ENCODE data around the gene CFAP73.

GRCh38 chr12:113136990-113137511 is 12.5 kb upstream of the CFAP73 start:
- TF ChIP-seq, protein P1, sequence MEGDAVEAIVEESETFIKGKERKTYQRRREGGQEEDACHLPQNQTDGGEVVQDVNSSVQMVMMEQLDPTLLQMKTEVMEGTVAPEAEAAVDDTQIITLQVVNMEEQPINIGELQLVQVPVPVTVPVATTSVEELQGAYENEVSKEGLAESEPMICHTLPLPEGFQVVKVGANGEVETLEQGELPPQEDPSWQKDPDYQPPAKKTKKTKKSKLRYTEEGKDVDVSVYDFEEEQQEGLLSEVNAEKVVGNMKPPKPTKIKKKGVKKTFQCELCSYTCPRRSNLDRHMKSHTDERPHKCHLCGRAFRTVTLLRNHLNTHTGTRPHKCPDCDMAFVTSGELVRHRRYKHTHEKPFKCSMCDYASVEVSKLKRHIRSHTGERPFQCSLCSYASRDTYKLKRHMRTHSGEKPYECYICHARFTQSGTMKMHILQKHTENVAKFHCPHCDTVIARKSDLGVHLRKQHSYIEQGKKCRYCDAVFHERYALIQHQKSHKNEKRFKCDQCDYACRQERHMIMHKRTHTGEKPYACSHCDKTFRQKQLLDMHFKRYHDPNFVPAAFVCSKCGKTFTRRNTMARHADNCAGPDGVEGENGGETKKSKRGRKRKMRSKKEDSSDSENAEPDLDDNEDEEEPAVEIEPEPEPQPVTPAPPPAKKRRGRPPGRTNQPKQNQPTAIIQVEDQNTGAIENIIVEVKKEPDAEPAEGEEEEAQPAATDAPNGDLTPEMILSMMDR (IDR thresholded peaks at IDR 0.05), result no peak
- no peak for TF ChIP-seq SMC3 (IDR thresholded peaks at IDR 0.05; ENCODE audit: low read depth, low read length)
- no peak for TF ChIP-seq EZH2phosphoT487 (IDR thresholded peaks at IDR 0.05; ENCODE audit: borderline replicate concordance, low read depth)
- TF ChIP-seq GABPA (IDR thresholded peaks at IDR 0.05; ENCODE audit: low read depth), result no peak
- TF ChIP-seq JUND (IDR thresholded peaks at IDR 0.05), result no peak
- no peak for TF ChIP-seq USF1 (IDR thresholded peaks at IDR 0.05; ENCODE audit: borderline replicate concordance, low read depth)
- TF ChIP-seq POLR2AphosphoS5 (IDR thresholded peaks at IDR 0.05; ENCODE audit: low read depth, low read length), result no peak
- no peak for TF ChIP-seq EP300 (IDR thresholded peaks at IDR 0.05; ENCODE audit: borderline replicate concordance in 1 of 2, low read depth in 1 of 2, low read length in 1 of 2)
- no peak for TF ChIP-seq PBX3 (IDR thresholded peaks at IDR 0.05)
- TF ChIP-seq CHD2 (IDR thresholded peaks at IDR 0.05; ENCODE audit: low read length, partially characterized antibody), result no peak
- TF ChIP-seq, protein P2, sequence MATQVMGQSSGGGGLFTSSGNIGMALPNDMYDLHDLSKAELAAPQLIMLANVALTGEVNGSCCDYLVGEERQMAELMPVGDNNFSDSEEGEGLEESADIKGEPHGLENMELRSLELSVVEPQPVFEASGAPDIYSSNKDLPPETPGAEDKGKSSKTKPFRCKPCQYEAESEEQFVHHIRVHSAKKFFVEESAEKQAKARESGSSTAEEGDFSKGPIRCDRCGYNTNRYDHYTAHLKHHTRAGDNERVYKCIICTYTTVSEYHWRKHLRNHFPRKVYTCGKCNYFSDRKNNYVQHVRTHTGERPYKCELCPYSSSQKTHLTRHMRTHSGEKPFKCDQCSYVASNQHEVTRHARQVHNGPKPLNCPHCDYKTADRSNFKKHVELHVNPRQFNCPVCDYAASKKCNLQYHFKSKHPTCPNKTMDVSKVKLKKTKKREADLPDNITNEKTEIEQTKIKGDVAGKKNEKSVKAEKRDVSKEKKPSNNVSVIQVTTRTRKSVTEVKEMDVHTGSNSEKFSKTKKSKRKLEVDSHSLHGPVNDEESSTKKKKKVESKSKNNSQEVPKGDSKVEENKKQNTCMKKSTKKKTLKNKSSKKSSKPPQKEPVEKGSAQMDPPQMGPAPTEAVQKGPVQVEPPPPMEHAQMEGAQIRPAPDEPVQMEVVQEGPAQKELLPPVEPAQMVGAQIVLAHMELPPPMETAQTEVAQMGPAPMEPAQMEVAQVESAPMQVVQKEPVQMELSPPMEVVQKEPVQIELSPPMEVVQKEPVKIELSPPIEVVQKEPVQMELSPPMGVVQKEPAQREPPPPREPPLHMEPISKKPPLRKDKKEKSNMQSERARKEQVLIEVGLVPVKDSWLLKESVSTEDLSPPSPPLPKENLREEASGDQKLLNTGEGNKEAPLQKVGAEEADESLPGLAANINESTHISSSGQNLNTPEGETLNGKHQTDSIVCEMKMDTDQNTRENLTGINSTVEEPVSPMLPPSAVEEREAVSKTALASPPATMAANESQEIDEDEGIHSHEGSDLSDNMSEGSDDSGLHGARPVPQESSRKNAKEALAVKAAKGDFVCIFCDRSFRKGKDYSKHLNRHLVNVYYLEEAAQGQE (IDR thresholded peaks at IDR 0.05; ENCODE audit: low read depth, low read length), result no peak
- no peak for TF ChIP-seq TAF1 (IDR thresholded peaks at IDR 0.05; ENCODE audit: borderline replicate concordance, low read depth, low read length)
- no peak for TF ChIP-seq RXRA (IDR thresholded peaks at IDR 0.05; ENCODE audit: borderline replicate concordance, low read depth)
- TF ChIP-seq TEAD4 (IDR thresholded peaks at IDR 0.05; ENCODE audit: borderline replicate concordance, insufficient read depth), result no peak

Data from SK-N-SH (cell line).